HEK293 (cell line): ENCODE data around the gene MRPL39.

ENCODE experiments used
- CTCF ChIA-PET: fragments of 350-600 bp; formaldehyde crosslinking; extraction: SDS; loops from one replicate; lab custom pipeline; 2021; ENCODE audit warnings: antibody characterized with exemption; lab: Yijun Ruan, JAX
- POLR2A ChIA-PET: fragments of 300-600 bp; formaldehyde crosslinking; extraction: SDS; loops from one replicate; lab custom pipeline; 2020; ENCODE audit warnings: antibody characterized with exemption, inconsistent platforms; lab: Yijun Ruan, JAX
- H3K27ac ChIP-seq: fragments of 200-500 bp; sonication (Bioruptor generic); 2 replicates; pipeline ENCODE4 v1.5.1; 2014; ENCODE audit warnings: low read depth, low read length, control low read depth, inconsistent platforms; ENCODE audit errors: extremely low read depth
- H3K36me3 ChIP-seq, 2 experiments: fragments of 200-500 bp in 1 of 2; sonication (Bioruptor generic) in 1 of 2; 1 replicate in 1 of 2; 2 replicates in 1 of 2; pipeline ENCODE4 v1.5.1; 2014 to 2017; ENCODE audit warnings: inconsistent platforms in 2 of 2, low read length in 2 of 2; ENCODE audit not compliant: control insufficient read depth in 2 of 2, insufficient read depth in 1 of 2
- H3K4me1 ChIP-seq: fragments of 200-500 bp; sonication (Bioruptor generic); 2 replicates; pipeline ENCODE4 v1.5.1; 2014; ENCODE audit warnings: mild to moderate bottlenecking, low read length, inconsistent platforms; ENCODE audit not compliant: control insufficient read depth, insufficient read depth
- H3K4me3 ChIP-seq: 2 replicates; pipeline ENCODE4 v1.5.1; 2011; ENCODE audit warnings: low read depth, mild to moderate bottlenecking, control low read depth, low read length, moderate library complexity
- H3K9me3 ChIP-seq: fragments of 200-500 bp; sonication (Bioruptor generic); 2 replicates; pipeline ENCODE4 v1.5.1; 2014; ENCODE audit warnings: low read depth, low read length, inconsistent platforms; ENCODE audit not compliant: control insufficient read depth, insufficient read depth
- EGR2 ChIP-seq: fragments of 450-650 bp; formaldehyde crosslinking; IDR thresholded peaks from 2 replicates; pipeline ENCODE4 v1.5.1; 2016; ENCODE audit warnings: low read depth, missing biosample characterization, missing genetic modification characterization
- GLIS2 ChIP-seq: fragments of 450-650 bp; formaldehyde crosslinking; IDR thresholded peaks from 2 replicates; pipeline ENCODE4 v1.5.1; 2016; ENCODE audit warnings: missing biosample characterization, missing genetic modification characterization
- HOXC10 ChIP-seq: sonication (generic); formaldehyde crosslinking; IDR thresholded peaks from 2 replicates; pipeline ENCODE4 v1.8.1; 2023; ENCODE audit warnings: mild to moderate bottlenecking, missing genetic modification reagents
- OSR2 ChIP-seq: fragments of 450-650 bp; formaldehyde crosslinking; IDR thresholded peaks from 2 replicates; pipeline ENCODE4 v1.5.1; 2016; ENCODE audit warnings: missing biosample characterization, missing genetic modification characterization
- ZBTB48 ChIP-seq: fragments of 450-650 bp; formaldehyde crosslinking; IDR thresholded peaks from 2 replicates; pipeline ENCODE4 v1.5.1; 2016; ENCODE audit warnings: missing biosample characterization, missing genetic modification characterization
- ZNF138 ChIP-seq: fragments of 450-650 bp; formaldehyde crosslinking; IDR thresholded peaks from 2 replicates; pipeline ENCODE4 v1.5.1; 2016; ENCODE audit warnings: missing biosample characterization, missing genetic modification characterization, borderline replicate concordance
- ZNF157 ChIP-seq: fragments of 450-650 bp; formaldehyde crosslinking; IDR thresholded peaks from 2 replicates; pipeline ENCODE4 v1.5.1; 2016; ENCODE audit warnings: missing biosample characterization, missing genetic modification characterization
- ZNF202 ChIP-seq: fragments of 450-650 bp; formaldehyde crosslinking; IDR thresholded peaks from 2 replicates; pipeline ENCODE4 v1.5.1; 2016; ENCODE audit warnings: missing biosample characterization, missing genetic modification characterization, borderline replicate concordance
- ZNF274 ChIP-seq, 2 experiments: fragments of 200-500 bp in 1 of 2; fragments of 450-650 bp in 1 of 2; sonication (Bioruptor generic) in 1 of 2; formaldehyde crosslinking in 1 of 2; IDR thresholded peaks; 2 replicates each; pipeline versions ENCODE4 v1.5.1 to v1.6.1; 2014 to 2016; ENCODE audit warnings: borderline replicate concordance in 1 of 2, inconsistent platforms in 1 of 2, low read length in 1 of 2, missing biosample characterization in 1 of 2, missing genetic modification characterization in 1 of 2
- ZNF624 ChIP-seq: fragments of 450-650 bp; formaldehyde crosslinking; IDR thresholded peaks from 2 replicates; pipeline ENCODE4 v1.5.1; 2017; ENCODE audit warnings: missing biosample characterization, missing genetic modification characterization
- ZNF776 ChIP-seq: fragments of 450-650 bp; formaldehyde crosslinking; IDR thresholded peaks from 2 replicates; pipeline ENCODE4 v1.5.0; 2017; ENCODE audit warnings: missing biosample characterization, missing genetic modification characterization, borderline replicate concordance
- ZSCAN23 ChIP-seq: fragments of 450-650 bp; formaldehyde crosslinking; IDR thresholded peaks from 2 replicates; pipeline ENCODE4 v1.5.1; 2016; ENCODE audit warnings: missing biosample characterization, missing genetic modification characterization
- TF ChIP-seq, protein P1 (sequence below): fragments of 450-650 bp; formaldehyde crosslinking; IDR thresholded peaks from 2 replicates; pipeline ENCODE4 v1.5.1; 2016; ENCODE audit warnings: missing biosample characterization, missing genetic modification characterization
- TF ChIP-seq, protein P2 (sequence below): fragments of 450-650 bp; IDR thresholded peaks from 2 replicates; pipeline ENCODE4 v1.5.1; 2018; ENCODE audit warnings: missing biosample characterization, mild to moderate bottlenecking, missing genetic modification characterization
- TF ChIP-seq, protein P3 (sequence below): fragments of 450-650 bp; formaldehyde crosslinking; IDR thresholded peaks from 2 replicates; pipeline ENCODE4 v1.5.1; 2017; ENCODE audit warnings: missing biosample characterization, missing genetic modification characterization
- TF ChIP-seq, protein P4 (sequence below): fragments of 450-650 bp; formaldehyde crosslinking; IDR thresholded peaks from 2 replicates; pipeline ENCODE4 v1.5.1; 2016; ENCODE audit warnings: missing biosample characterization, missing genetic modification characterization

MRPL39 gene

DNA sequence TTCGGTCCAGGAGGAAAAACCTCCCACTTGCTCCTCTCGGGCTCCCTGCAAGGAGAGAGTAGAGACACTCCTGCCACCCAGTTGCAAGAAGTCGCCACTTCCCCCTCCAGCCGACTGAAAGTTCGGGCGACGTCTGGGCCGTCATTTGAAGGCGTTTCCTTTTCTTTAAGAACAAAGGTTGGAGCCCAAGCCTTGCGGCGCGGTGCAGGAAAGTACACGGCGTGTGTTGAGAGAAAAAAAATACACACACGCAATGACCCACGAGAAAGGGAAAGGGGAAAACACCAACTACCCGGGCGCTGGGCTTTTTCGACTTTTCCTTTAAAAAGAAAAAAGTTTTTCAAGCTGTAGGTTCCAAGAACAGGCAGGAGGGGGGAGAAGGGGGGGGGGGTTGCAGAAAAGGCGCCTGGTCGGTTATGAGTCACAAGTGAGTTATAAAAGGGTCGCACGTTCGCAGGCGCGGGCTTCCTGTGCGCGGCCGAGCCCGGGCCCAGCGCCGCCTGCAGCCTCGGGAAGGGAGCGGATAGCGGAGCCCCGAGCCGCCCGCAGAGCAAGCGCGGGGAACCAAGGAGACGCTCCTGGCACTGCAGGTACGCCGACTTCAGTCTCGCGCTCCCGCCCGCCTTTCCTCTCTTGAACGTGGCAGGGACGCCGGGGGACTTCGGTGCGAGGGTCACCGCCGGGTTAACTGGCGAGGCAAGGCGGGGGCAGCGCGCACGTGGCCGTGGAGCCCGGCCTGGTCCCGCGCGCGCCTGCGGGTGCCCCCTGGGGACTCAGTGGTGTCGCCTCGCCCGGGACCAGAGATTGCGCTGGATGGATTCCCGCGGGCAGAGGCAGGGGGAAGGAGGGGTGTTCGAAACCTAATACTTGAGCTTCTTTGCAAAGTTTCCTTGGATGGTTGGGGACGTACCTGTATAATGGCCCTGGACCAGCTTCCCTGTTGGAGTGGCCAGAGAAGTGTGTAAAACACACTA is 45.3 kb downstream of the MRPL39 start:
- H3K4me3 ChIP-seq, result no peak overlapping the region
- H3K36me3 ChIP-seq, result peaks cover 0 to 45% of the 10 kb centered on the region in 2 experiments; a peak in 1 of 3 replicates
- TF ChIP-seq ZNF157 (tag by site-specific recombination) (no peak), EGR2 (no peak), GLIS2 (no peak), OSR2 (tag by site-specific recombination) (no peak), HOXC10 (CRISPR knock-in tag) (no peak), ZNF202 (tag by site-specific recombination) (no peak), ZNF776 (tag by site-specific recombination) (no peak)
- TF ChIP-seq, protein P1, sequence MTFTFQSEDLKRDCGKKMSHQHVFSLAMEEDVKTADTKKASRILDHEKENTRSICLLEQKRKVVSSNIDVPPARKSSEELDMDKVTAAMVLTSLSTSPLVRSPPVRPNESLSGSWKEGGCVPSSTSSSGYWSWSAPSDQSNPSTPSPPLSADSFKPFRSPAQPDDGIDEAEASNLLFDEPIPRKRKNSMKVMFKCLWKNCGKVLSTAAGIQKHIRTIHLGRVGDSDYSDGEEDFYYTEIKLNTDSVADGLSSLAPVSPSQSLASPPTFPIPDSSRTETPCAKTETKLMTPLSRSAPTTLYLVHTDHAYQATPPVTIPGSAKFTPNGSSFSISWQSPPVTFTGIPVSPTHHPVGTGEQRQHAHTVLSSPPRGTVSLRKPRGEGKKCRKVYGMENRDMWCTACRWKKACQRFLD (tag by site-specific recombination), result no peak
- no peak overlapping the region for H3K27ac ChIP-seq
- H3K9me3 ChIP-seq, result no peaks in the 10 kb centered on the region
- ChIA-PET POLR2A (interaction anchor here (1.5 kb wide), 1 partner anchor 45 kb away, joined by 4 read pairs; the partner anchor contains the start of gene MRPL39), CTCF (interaction anchor here (0.6 to 0.7 kb wide), 4 partner anchors 9 to 119 kb away, joined by 3 read pairs; no protein-coding TSS in a partner anchor)
- H3K4me1 ChIP-seq, result no peaks in the 10 kb centered on the region

DNA sequence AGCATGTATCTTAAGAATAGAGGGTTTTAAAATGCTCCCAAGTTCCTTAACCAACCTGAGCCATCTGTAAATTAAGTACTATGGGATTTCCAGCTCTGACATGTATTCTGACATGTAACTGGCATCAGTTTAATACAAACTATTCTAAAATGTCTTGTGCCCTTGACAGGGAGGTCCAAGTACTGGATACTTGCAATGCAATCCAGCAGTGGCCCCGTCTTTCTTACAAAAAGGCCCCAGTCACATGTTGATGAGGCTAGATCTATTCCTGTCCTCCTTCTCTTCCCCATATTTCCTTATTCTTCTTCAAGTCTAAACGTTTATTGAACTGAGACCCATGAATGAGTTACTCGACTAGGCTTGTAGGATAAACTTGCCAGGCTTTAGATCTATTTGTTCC is 46.4 kb downstream of the MRPL39 start:
- H3K27ac ChIP-seq, result no peak overlapping the region

DNA sequence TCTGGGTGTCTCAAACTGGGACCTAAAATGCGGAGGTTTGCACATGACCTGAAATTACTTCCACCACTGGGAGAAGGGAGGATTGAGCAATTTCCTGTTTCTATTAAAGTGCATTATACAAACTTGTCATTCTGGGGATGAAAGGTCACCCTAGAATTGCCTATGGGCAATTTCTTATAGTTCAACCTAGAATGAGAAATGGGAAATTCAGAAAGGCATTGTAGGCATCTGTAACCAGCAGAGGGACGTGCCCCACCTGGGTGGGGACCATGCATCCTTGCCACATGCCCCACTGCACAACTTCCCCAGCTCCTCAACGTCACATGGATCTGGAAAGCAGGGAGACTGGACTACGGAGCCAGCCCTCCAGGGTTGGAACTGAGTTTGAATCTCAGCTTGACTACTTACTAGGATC is 47.0 kb downstream of the MRPL39 start:
- CTCF ChIA-PET, result interaction anchor here (0.6 kb wide), 1 partner anchor 302 kb away, joined by 3 read pairs; no protein-coding TSS in a partner anchor
- POLR2A ChIA-PET, result no interaction called here
- Histone ChIP-seq H3K9me3 (no peaks in the 10 kb centered on the region), H3K36me3 (peaks cover 0 to 30% of the 10 kb centered on the region in 2 experiments; a peak in 1 of 3 replicates), H3K4me3 (no peak overlapping the region), H3K27ac (no peak overlapping the region), H3K4me1 (no peaks in the 10 kb centered on the region)
- TF ChIP-seq, protein P2, sequence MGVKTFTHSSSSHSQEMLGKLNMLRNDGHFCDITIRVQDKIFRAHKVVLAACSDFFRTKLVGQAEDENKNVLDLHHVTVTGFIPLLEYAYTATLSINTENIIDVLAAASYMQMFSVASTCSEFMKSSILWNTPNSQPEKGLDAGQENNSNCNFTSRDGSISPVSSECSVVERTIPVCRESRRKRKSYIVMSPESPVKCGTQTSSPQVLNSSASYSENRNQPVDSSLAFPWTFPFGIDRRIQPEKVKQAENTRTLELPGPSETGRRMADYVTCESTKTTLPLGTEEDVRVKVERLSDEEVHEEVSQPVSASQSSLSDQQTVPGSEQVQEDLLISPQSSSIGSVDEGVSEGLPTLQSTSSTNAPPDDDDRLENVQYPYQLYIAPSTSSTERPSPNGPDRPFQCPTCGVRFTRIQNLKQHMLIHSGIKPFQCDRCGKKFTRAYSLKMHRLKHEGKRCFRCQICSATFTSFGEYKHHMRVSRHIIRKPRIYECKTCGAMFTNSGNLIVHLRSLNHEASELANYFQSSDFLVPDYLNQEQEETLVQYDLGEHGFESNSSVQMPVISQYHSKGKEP, result no peak
- TF ChIP-seq, protein P3, sequence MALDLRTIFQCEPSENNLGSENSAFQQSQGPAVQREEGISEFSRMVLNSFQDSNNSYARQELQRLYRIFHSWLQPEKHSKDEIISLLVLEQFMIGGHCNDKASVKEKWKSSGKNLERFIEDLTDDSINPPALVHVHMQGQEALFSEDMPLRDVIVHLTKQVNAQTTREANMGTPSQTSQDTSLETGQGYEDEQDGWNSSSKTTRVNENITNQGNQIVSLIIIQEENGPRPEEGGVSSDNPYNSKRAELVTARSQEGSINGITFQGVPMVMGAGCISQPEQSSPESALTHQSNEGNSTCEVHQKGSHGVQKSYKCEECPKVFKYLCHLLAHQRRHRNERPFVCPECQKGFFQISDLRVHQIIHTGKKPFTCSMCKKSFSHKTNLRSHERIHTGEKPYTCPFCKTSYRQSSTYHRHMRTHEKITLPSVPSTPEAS (tag by site-specific recombination), result no peak
- TF ChIP-seq ZNF274 (IDR thresholded peaks at IDR 0.05; ENCODE audit: low read length) (no peak), ZNF274 (tag by site-specific recombination; IDR thresholded peaks at IDR 0.05; ENCODE audit: borderline replicate concordance) (no peak), ZNF624 (tag by site-specific recombination) (no peak)

More for the DNA sequence above, 46.4 kb downstream of the MRPL39 start:
- POLR2A ChIA-PET, result no interaction called here
- no peaks in the 10 kb centered on the region for H3K4me1 ChIP-seq
- TF ChIP-seq, protein P4, sequence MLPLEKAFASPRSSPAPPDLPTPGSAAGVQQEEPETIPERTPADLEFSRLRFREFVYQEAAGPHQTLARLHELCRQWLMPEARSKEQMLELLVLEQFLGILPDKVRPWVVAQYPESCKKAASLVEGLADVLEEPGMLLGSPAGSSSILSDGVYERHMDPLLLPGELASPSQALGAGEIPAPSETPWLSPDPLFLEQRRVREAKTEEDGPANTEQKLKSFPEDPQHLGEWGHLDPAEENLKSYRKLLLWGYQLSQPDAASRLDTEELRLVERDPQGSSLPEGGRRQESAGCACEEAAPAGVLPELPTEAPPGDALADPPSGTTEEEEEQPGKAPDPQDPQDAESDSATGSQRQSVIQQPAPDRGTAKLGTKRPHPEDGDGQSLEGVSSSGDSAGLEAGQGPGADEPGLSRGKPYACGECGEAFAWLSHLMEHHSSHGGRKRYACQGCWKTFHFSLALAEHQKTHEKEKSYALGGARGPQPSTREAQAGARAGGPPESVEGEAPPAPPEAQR, result no peak
- TF ChIP-seq ZSCAN23 (tag by site-specific recombination), result no peak
- no peak for TF ChIP-seq ZNF138 (tag by site-specific recombination)
- no peak for TF ChIP-seq ZBTB48 (tag by site-specific recombination)
- CTCF ChIA-PET, result no interaction called here
- no peak overlapping the region for H3K4me3 ChIP-seq
- no peaks in the 10 kb centered on the region for H3K9me3 ChIP-seq
- H3K36me3 ChIP-seq, result peaks cover 0 to 36% of the 10 kb centered on the region in 2 experiments; a peak in 1 of 3 replicates
